ENCODE measurements around the gene CACNA1C.
"Not testable (repeated sequence)": the region's sequence is repeated elsewhere in the genome, so short reads cannot be mapped to it uniquely, and the experiment has no call there.

CACNA1C gene

DNA sequence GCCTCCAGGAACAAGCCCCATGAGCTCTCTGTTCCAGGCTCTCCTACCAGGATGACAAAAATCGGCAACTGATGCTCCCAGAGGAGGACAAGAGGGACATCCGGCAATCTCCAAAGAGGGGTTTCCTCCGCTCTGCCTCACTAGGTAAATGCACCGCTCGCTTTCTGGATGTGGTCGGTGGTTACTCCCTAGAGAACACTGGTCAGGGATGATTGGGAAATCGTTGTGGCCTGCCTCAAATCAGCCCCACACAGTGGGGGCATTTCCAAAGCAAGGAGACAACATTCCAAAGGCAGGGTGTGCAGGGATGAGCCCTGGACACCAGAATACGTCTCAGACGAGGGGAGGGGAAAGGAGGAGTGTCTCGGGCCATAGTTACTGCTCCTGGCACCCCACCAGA, 689.2 kb downstream of the CACNA1C start:
- DNase-seq, result not testable (repeated sequence)

DNA sequence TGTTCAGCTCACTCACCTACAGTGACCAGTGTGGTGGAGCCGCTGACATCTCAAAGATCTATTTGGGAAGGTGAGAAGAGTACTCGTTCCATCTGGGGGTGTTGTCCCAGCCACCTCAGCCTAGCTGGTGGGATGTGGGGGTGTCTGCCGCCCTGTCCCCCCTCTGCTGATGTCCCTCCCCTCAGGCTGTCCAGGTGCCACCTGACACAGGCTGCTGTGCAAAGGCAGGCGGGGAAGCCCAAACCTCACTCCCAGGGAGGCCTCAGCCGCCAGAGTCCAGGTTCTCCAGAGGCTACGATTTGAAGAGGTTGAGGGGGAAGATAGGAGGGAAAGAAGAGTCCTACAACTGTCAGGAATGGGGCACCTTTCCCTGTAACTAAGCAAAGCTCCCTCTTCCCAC, 690.7 kb downstream of the CACNA1C start:
- DNase-seq, result no peak

GRCh38 chr12:2745655-2746054, 692.9 kb downstream of the CACNA1C start:
- DNase-seq, result no peak
